ENCODE results near the gene FAM170B. TPM values are rescaled to one million over a fixed set of nuclear protein-coding genes. Genes with fewer than 3 reads are reported as not detected.
A peak's percentile ranks its signal among the peaks of the same experiment; 100 is the strongest.

Gene FAM170B
- total RNA-seq, result not detected

GRCh38 chr10:49133706-49134248 lies at the start of gene FAM170B:
Gene FAM170B, minus strand, starts transcription at chr10:49134021. Its CDS starts 103 bp downstream, at chr10:49133918.
- H3K9me3 Mint-ChIP-seq (ENCODE audit: low read depth), result no peaks in the 10 kb centered on the region
- no peak within 1 kb of the TSS for H3K27ac Mint-ChIP-seq
- H3K36me3 Mint-ChIP-seq, result no peaks in the 10 kb centered on the region
- peaks cover 36% of the 10 kb centered on the region for H3K27me3 Mint-ChIP-seq
- ATAC-seq, result no peak
- no peak for DNase-seq
- CTCF ChIA-PET, result no interaction called here
- H3K4me3 Mint-ChIP-seq, result no peak within 1 kb of the TSS
- H3K4me1 Mint-ChIP-seq, result peaks cover 3% of the 10 kb centered on the region

GRCh38 chr10:49182776-49183175 lies 49.0 kb upstream of the FAM170B start:
- H3K9me3 Mint-ChIP-seq (ENCODE audit: low read depth), result no peaks in the 10 kb centered on the region
- H3K4me1 Mint-ChIP-seq, result peaks cover 87% of the 10 kb centered on the region
- CTCF ChIA-PET, result interaction anchor here (1.6 kb wide), 1 partner anchor 19 kb away, joined by 4 read pairs; no protein-coding TSS in a partner anchor
- ATAC-seq (no peak), DNase-seq (no peak)
- H3K36me3 Mint-ChIP-seq, result peaks cover 12% of the 10 kb centered on the region
- H3K27me3 Mint-ChIP-seq, result no peaks in the 10 kb centered on the region
- no peak overlapping the region for H3K4me3 Mint-ChIP-seq
- peak overlapping the region; percentile 84 for H3K27ac Mint-ChIP-seq

DNA sequence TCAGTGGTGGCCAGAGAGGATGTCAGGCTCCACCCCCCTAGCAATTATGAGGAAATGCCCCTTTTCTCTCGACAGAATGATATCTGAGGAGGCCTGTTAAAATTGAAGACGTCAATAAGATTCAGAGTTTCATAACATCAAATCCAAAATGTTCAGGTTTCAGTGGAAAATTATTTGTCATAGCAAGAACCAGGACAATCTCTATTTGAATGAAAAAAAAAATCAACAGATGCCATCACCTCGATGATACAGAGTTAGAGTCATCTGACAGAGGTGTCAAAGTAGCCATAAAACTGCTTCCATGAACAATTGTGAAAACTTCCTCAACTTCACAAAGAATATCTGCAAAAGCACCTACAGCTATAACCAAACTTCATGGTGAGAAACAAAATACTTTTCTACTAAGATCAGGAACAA lies 46.6 kb upstream of the FAM170B start:
- CTCF ChIA-PET, result no interaction called here
- Mint-ChIP-seq H3K27ac (peak overlapping the region; percentile 90), H3K4me1 (peaks cover 88% of the 10 kb centered on the region), H3K27me3 (no peaks in the 10 kb centered on the region), H3K36me3 (peaks cover 15% of the 10 kb centered on the region), H3K9me3 (ENCODE audit: low read depth) (no peaks in the 10 kb centered on the region), H3K4me3 (peak overlapping the region; percentile 43)
- DNase-seq (no peak), ATAC-seq (no peak)

DNA sequence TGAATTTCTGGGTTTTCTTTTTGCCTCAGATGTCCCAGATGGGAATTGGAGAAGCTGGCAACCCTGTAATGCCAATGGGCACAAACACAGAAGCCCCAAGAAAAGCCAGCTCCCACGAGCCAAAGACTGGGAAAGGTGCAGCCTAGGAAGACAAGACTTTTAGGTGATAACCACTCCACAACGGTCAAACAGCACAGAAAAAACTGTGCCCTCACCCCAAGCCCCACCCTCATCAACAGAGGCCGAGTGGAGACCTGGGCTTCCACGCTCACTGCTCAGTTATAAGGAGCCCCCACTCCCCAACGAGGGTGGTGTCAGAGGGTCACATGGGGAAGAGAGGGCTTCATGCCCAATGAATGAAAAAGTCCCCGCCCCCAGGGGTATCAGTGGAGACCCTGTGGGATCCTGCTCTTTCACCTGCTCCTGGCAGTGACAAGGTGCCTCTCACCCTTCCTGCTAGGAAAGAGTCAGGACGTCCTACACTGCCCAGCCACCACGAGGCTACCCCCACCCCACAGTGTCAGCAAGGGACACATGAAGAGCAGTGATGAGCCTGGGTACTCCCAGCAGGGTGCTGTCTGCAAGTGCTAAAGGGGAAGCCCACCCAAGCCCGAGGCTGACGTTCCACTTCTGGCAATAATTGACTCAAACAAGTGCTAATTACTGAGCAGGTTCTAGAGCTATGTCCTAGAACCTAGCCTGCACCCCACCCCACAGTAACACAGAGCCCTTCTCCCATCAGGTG lies 46.0 kb upstream of the FAM170B start:
- ATAC-seq, result peak; percentile 17
- H3K4me3 Mint-ChIP-seq, result peak overlapping the region; percentile 43
- H3K9me3 Mint-ChIP-seq (ENCODE audit: low read depth), result no peaks in the 10 kb centered on the region
- H3K27me3 Mint-ChIP-seq, result no peaks in the 10 kb centered on the region
- CTCF ChIA-PET, result interaction anchor here (1.2 kb wide), 1 partner anchor 23 kb away, joined by 3 read pairs; no protein-coding TSS in a partner anchor
- DNase-seq, result peak; percentile 59
- peaks cover 17% of the 10 kb centered on the region for H3K36me3 Mint-ChIP-seq
- peaks cover 90% of the 10 kb centered on the region for H3K4me1 Mint-ChIP-seq
- H3K27ac Mint-ChIP-seq, result peak overlapping the region; percentile 90

DNA sequence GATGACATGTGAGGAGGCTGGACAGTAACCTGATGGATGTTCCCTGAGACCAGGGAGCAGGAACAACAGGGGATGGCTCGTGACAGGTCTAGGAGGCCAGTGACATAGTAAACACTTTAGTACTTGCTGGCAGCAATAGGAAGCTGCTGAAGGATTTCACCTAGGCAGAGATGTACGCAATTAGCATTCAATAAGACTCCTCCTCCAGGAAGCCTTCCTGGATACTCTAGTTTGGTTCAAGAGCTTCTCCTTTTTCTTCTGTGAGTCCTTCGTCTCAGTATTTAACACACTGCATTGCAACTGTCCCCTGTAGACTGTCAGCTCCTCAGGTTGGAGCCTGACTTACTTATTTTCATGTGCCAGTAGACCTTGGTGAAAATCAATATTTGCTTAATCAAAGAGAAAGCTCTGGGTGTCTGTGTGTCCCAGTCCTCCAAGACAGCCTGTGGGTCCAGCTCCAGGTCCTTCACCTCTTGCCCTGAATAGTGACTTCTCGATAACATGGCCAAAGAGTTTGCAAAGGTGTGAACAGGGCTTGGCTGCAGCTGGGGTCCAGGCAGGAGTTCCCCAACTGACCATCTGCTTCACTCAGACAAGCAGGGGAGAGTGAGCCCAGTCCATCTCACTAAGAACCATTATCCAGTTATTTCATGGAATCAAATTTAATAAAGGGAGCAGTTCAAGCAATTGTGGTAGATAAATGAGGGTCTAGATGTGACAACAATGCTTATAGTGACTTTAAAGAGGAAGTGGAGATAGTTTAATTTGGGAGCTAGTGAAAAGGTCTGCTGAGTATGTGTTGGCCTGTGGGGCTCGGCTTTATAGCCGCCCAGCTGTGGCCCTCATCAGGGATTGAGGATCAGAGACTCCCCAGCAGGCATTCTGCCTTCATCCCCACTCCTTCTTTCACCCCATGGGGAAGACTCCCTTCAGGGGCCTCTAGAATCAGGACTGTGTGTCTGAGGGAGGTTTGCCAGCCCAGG lies 45.0 kb upstream of the FAM170B start:
- CTCF ChIA-PET, result interaction anchor here (1.2 to 1.8 kb wide), 2 partner anchors 14 to 22 kb away, joined by 3 to 9 read pairs; no protein-coding TSS in a partner anchor
- Mint-ChIP-seq H3K4me1 (peaks cover 82% of the 10 kb centered on the region), H3K9me3 (ENCODE audit: low read depth) (no peaks in the 10 kb centered on the region), H3K36me3 (peaks cover 14% of the 10 kb centered on the region), H3K27me3 (no peaks in the 10 kb centered on the region), H3K4me3 (no peak overlapping the region), H3K27ac (peak overlapping the region; percentile 99)
- DNase-seq (peak; percentile 38), ATAC-seq (no peak)

DNA sequence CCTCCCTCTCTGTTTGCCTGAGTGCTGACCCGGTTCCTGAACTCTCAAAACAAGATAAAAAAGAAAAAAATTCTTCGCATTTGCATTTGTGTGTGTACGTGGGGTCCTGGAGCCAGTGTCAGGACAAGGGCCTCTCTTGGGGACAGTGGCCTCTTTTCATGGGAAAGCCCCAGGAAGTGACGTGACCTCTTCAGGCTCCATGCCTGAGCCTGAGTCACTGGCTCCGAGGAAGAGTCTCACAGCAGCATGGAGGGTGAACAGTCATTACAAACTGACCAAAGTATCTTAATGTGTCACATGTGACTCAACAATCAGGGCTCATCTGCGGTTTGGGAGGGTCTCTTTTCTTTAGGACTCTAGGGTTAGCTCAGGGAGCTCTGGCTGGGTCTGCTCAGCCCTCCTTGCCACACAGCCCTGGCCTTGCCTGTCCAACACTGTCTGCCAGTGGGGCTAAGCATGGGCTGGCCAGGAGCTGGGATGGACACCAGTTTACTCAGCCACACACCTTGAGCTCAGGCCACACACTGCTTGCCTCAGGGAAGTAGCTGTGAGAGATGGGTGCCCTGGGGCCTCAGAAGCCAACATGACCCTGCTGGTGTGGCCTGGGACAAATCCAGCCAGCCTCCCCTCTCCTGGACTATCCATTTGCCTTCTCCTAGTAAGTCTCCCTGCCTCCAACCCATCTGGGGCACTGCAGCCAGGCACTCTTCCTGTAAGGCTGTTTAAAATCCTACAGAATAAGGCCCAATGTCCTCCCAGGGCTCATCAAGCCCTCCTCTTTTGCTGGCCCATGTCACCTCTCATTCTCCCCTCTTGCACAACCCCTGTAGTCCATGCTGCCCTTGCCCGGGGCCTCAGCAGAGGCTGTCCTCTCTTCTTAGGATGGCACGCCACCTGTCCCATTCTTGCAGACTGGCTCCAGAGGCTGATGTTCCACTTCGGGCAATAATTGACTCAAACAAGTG lies 43.9 kb upstream of the FAM170B start:
- peak overlapping the region; percentile 61 for H3K4me3 Mint-ChIP-seq
- CTCF ChIA-PET, result interaction anchor here (1.0 to 1.8 kb wide), 3 partner anchors 11 to 13 kb away, joined by 4 to 9 read pairs (median 4); partner anchors contain the start of gene TMEM273
- H3K27ac Mint-ChIP-seq, result peak overlapping the region; percentile 99
- peaks cover 80% of the 10 kb centered on the region for H3K4me1 Mint-ChIP-seq
- H3K27me3 Mint-ChIP-seq, result no peaks in the 10 kb centered on the region
- peak; percentile 90 for DNase-seq
- H3K36me3 Mint-ChIP-seq, result peaks cover 12% of the 10 kb centered on the region
- no peaks in the 10 kb centered on the region for H3K9me3 Mint-ChIP-seq (ENCODE audit: low read depth)
- peak; percentile 88 for ATAC-seq

DNA sequence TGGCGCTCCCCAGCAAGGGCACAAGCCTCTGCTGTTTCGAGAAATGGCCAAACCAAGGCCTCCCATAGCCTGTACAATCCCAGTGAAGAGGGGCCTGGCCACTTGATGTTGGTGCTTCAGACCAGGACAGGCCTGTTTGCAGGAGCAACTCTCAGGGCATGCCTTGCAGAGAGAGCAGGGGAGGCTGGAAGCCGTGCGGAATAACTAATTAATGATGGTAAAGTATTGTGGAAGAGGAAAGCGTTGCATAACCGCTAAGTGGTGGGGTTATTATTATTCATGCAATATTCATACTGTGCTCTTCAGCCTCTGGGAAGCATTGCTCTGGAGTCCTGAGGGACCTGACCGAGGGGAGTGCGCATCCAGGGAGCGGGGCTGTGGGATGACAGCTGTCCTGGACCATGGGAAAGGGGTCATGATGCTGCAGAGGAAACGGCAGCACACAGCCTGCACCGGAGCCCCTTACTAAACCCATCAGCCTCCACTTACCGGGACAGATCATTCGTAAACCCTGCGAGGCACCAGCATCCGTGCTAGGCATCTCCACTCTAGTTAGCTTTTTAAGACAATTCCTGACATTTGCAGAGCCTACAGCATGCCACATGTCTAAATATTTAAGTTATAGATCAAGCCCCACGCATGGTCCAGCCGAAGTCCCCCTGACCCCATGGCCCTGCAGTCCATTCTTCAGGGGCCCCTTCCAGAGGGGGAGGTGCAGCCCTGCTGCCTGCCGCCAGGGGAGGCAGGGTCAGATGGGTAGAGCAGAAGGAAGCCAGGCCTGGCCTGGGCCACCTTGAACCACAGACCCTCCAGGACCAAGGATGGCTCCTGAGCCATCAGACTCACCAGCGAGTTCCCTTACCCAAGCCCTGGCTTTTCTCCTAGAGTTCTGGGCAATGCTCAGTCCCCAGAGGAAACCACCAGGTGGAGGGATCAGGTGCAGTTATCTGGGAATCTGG lies 42.8 kb upstream of the FAM170B start:
- ATAC-seq (peak; percentile 3), DNase-seq (peak; percentile 38)
- H3K27me3 Mint-ChIP-seq, result no peaks in the 10 kb centered on the region
- no peaks in the 10 kb centered on the region for H3K9me3 Mint-ChIP-seq (ENCODE audit: low read depth)
- peaks cover 79% of the 10 kb centered on the region for H3K4me1 Mint-ChIP-seq
- H3K36me3 Mint-ChIP-seq, result peaks cover 9% of the 10 kb centered on the region
- CTCF ChIA-PET, result interaction anchor here (1.1 kb wide), 1 partner anchor 14 kb away, joined by 4 read pairs; no protein-coding TSS in a partner anchor
- peak overlapping the region; percentile 61 for H3K4me3 Mint-ChIP-seq
- peak overlapping the region; percentile 99 for H3K27ac Mint-ChIP-seq

DNA sequence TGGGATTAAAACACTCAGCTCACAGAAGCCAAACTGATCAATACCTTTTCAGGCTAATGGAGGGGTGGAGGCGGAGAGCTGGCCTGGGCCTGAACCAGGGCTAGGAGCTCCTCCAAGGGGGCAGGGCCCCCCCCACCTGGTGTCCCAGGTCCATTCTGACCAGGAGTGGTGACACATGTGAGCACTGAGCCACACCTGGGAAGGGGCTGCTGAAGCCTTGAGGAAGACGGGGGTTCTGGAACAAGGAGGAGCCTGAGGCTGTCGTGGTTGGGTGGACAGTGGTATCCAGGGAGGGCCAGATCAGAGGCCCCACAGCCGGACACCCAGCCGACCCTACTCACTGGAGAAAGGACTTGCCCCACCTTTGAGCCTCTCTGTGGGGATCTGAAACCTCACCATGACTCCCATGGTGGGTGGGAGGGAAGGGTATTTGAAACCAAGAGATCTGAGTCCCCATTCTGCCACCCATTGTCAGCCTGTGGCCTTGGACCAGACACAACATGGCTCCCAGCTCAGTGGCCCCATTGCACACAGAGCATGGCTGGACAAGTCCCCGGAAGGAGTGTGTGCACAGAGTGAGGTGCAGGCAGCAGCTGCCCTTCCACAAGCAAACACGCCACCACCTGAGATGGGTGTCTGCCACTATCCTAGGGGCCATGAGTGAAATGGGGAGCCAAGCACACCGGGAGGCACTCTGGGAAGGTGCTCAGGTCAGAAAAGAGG lies 41.9 kb upstream of the FAM170B start:
- DNase-seq, result no peak
- CTCF ChIA-PET, result interaction anchor here (1.1 kb wide), 1 partner anchor 11 kb away, joined by 3 read pairs; no protein-coding TSS in a partner anchor
- peak overlapping the region; percentile 99 for H3K27ac Mint-ChIP-seq
- peaks cover 74% of the 10 kb centered on the region for H3K4me1 Mint-ChIP-seq
- H3K27me3 Mint-ChIP-seq, result no peaks in the 10 kb centered on the region
- ATAC-seq, result no peak
- no peak overlapping the region for H3K4me3 Mint-ChIP-seq
- H3K36me3 Mint-ChIP-seq, result peaks cover 9% of the 10 kb centered on the region
- no peaks in the 10 kb centered on the region for H3K9me3 Mint-ChIP-seq (ENCODE audit: low read depth)

DNA sequence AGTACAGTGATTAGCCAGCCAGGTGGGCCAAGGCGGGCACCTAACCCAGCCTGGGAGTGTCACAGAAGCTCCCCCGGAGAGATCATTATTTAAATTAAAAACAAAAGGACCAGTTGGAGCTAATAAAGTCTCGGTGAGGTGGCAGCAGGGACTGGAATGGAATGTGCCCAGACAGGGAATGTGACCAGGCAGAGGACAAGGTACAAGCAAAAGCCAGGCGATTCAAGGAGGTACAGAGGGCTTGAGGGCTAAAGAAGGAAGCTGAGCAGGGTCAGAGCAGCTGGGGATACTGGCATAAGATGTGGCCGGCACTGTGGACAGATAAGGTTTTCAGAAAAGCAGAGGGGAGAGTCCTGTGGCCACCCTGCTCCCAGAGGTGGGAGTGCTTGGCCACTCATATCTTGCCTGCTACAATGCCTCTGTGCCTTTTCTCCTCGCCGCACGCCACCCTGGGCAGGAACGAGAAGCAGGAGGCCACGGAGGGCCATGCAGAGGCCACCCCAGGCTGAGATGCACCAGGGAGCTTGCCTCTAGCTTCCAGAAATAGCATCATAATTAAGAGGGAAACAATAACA lies 41.2 kb upstream of the FAM170B start:
- Mint-ChIP-seq H3K36me3 (peaks cover 9% of the 10 kb centered on the region), H3K27ac (peak overlapping the region; percentile 25), H3K27me3 (no peaks in the 10 kb centered on the region), H3K4me1 (peaks cover 70% of the 10 kb centered on the region), H3K4me3 (no peak overlapping the region), H3K9me3 (ENCODE audit: low read depth) (no peaks in the 10 kb centered on the region)
- no peak for ATAC-seq
- peak; percentile 15 for DNase-seq
- CTCF ChIA-PET, result interaction anchor here (1.1 to 1.3 kb wide), 2 partner anchors 11 to 519 kb away, joined by 3 to 4 read pairs; no protein-coding TSS in a partner anchor

DNA sequence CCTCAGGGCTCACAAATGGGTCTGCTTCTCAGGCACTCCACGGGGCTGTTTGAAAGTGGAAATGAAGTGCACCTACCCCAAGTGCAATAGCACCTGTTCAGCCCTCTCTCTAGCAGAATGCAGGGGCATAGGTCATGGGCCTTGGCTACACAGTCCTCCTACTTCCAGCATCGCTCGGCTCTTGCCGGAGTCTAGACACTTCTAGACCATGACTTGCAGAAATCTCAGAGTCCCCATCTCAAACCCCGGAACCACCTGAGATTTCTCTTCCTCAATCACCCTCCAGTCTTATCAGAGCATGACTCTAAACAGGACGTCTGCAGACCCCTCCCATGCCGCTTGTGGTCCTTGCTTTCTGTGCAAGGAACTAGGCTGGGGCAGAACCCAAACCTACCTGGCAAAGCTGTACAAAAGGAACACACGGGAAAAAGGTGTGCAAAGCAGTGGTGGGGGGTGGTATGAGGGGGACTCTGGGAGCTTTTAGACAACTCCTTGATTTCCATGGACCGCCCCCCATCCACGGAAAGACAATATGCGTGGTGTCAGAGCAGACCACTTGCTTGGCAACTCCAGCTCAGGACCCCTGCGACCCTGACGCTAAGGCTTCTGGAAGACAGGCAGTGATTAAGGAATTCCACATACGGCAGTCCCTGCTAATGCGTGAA lies 40.6 kb upstream of the FAM170B start:
- Mint-ChIP-seq H3K36me3 (peaks cover 9% of the 10 kb centered on the region), H3K4me1 (peaks cover 65% of the 10 kb centered on the region), H3K27ac (peak overlapping the region; percentile 56), H3K4me3 (no peak overlapping the region), H3K27me3 (no peaks in the 10 kb centered on the region), H3K9me3 (ENCODE audit: low read depth) (no peaks in the 10 kb centered on the region)
- ATAC-seq, result no peak
- DNase-seq, result no peak
- CTCF ChIA-PET, result interaction anchor here (1.1 to 2.0 kb wide), 3 partner anchors 10 to 518 kb away, joined by 3 to 5 read pairs (median 4); no protein-coding TSS in a partner anchor
